ENCODE data around the gene MTMR6.

MTMR6 gene

GRCh38 chr13:25217023-25217885, 70.0 kb downstream of the MTMR6 start:
- DNase-seq (ENCODE audit: low read depth, low spot score), result no peak

GRCh38 chr13:25215253-25215575, 72.1 kb downstream of the MTMR6 start:
- no peak for DNase-seq (ENCODE audit: low read depth, low spot score)

DNA sequence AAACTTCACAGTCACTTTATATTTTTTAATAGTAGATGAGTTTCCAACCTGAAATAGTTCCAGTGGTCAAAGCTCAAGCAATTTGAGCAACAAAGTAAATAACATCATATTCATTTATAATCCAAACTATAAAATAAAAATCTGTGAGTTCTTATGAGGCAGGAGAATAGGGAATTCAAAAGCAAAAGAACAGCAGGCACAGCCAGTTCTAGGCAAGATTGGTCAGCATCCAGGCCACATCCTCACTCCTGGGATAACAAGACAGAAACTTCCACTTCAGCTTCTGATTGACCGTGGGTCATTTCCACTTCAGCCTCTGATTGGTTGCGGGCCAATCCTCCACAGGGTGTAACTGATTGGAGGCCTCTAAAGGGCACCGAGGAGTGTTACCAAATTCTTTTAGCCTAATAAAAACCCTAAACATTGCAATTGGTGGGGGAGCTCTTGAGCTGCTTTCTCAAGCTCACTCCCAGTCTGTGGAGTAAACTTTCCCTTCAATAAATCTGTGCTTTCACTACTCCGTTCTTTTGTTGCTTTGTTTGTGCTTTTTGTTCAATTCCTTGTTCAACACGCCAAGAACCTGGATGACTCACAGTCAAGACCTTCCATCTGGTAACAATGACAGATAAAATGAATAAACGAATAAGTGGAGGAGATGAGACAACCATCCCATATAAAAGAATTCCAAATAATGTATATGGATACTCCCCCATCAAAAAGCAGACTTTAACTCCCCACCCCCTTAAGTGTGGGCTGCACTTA, 72.6 kb downstream of the MTMR6 start:
- DNase-seq (ENCODE audit: low read depth, low spot score), result no peak

DNA sequence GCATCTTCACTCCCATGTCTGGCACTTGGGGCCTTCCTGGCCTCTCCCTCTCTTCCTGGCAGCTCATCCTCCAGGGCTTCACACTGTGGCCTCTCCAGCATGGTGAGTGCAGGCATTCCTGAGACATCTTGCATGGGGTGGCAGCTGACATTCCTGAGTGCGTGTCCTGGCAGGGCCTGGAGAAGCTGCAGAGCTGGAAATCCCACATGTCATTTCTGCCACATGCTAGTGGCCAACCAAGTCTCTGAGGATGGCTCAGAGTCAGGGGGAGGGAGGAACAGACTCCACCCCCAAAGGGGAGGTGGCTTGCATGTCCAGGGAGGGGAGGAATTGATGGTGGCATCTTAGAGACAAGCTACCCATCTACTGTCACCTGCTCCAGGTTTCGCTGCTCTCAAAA, 73.6 kb downstream of the MTMR6 start:
- DNase-seq (ENCODE audit: low read depth, low spot score), result no peak

GRCh38 chr13:25210842-25211569, 76.3 kb downstream of the MTMR6 start:
- no peak for DNase-seq (ENCODE audit: low read depth, low spot score)

DNA sequence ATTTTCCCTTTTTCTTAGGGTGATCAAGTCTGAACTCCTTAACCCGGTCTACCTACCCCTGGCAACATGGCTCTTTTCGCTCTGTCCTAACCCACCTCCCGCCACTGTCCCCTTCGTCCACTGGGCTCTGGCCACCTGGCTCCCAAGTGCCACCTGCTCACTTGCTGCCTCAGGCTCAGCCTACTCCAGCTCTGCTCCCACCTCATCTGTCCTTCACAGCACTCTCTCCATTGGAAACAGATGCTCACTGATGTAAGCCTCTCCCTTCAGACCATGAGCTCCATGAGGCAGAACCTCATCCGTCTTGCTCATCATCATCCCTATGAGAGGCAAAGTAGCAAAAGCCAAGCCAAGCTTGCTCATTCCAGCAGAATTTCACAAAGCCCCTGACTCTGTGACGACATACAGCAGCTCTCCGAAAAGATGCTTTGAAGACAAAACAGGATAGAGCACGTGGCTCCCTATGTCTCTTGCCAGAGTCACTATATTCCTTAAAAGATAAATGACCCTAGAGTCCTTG, 79.9 kb downstream of the MTMR6 start:
- DNase-seq (ENCODE audit: low read depth, low spot score), result no peak

DNA sequence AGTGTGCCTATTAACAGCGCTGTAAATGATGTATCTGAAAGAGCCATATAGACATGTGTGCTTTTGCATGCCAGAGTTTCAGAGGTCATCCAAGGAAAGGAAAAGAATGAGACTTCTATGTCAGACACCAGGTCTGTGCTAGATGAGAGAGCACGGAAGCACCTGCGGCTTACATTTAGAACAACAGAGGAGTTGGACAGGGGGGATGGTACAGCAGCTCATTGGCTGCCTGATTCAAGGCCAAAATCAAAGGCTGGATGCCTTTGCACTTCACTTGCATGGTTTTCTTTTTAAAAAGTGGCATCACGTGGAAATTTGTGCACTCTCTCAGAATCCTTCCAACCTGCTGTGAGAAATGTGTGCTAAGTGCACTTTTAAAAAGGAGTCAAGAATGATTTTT, 82.4 kb downstream of the MTMR6 start:
- DNase-seq (ENCODE audit: low read depth, low spot score), result no peak

- DNase-seq (ENCODE audit: low read depth, low spot score), result no peak
Measured at GRCh38 chr13:25203127-25203740, 84.1 kb downstream of the MTMR6 start.

- no peak for DNase-seq (ENCODE audit: low read depth, low spot score)
Measured at GRCh38 chr13:25200783-25201182, 86.5 kb downstream of the MTMR6 start.

GRCh38 chr13:25198647-25199046, 88.6 kb downstream of the MTMR6 start:
- no peak for DNase-seq (ENCODE audit: low read depth, low spot score)

DNA sequence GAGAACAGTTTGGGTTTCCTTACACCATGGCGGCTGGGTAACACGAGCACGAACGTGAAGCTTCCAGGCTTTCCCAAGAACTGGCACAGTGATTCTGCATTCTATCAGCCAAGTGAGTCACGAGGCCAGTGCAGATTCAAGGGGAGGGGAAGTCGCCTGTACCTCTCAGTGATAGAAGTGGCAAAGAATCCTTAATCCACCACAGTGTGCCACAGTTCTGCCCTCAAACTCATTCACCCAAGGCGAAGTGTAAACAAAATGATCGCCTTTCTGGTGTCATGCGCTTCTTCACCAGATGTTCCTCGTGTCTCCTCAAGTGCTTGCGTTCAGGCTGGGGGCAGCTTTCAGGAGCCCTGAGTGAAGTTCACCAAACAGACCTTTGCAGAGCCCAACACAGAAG, 90.3 kb downstream of the MTMR6 start:
- DNase-seq (ENCODE audit: low read depth, low spot score), result no peak

Data from smooth muscle cell of the brain vasculature (primary cell).